ENCODE measurements around the gene CDH11. TPM values are rescaled to one million over a fixed set of nuclear protein-coding genes. Genes with fewer than 3 reads are reported as not detected.

Gene CDH11
- total RNA-seq, 1 experiment from 2014 or later: 0.64 TPM

- ChIA-PET CTCF (no interaction called here), POLR2A (no interaction called here)
- Histone ChIP-seq H3K27ac (ENCODE audit: low read length) (no peak overlapping the region), H3K9me3 (ENCODE audit: control insufficient read depth, insufficient read depth, low read depth, low read length) (no peaks in the 10 kb centered on the region), H3K36me3 (ENCODE audit: control insufficient read depth, insufficient read depth, low read length) (no peaks in the 10 kb centered on the region), H3K27me3 (ENCODE audit: control insufficient read depth, insufficient read depth, low read length) (no peaks in the 10 kb centered on the region), H3K4me1 (ENCODE audit: control insufficient read depth, insufficient read depth, low read length) (no peaks in the 10 kb centered on the region), H3K4me3 (ENCODE audit: low read depth in 2 of 2, low read length in 2 of 2) (no peak overlapping the region)
- intact Hi-C loops (cut with micrococcal nuclease; ENCODE audit: unreplicated experiment): no loop called here
- DNase-seq (ENCODE audit: low read depth, low spot score) (no peak), ATAC-seq (no peak)
- in situ Hi-C loops (cut with HindIII; ENCODE audit: low pct_unique_long_range_greater_than_20kb, low sequenced_read_pairs): no loop called here
- no TSS peak for BruUV-seq (replicated peaks)
- TF ChIP-seq POLR2AphosphoS5 (IDR thresholded peaks at IDR 0.05; ENCODE audit: low read depth, low read length) (no peak), REST (IDR thresholded peaks at IDR 0.05; ENCODE audit: insufficient read depth in 1 of 2, low read depth in 2 of 2, low read length in 1 of 2) (no peak), CTCF (IDR thresholded peaks at IDR 0.05) (no peak), SIN3A (IDR thresholded peaks at IDR 0.05; ENCODE audit: borderline replicate concordance, insufficient read depth, low read depth, low read length) (no peak), TCF7L2 (IDR thresholded peaks at IDR 0.05; ENCODE audit: low read depth, low read length) (no peak)
These were observed 139.3 kb downstream of the CDH11 start for GRCh38 chr16:64982581-64982980.

- POLR2A ChIA-PET: no interaction called here
- Histone ChIP-seq H3K27me3 (ENCODE audit: control insufficient read depth, insufficient read depth, low read length) (no peaks in the 10 kb centered on the region), H3K9me3 (ENCODE audit: control insufficient read depth, insufficient read depth, low read depth, low read length) (no peaks in the 10 kb centered on the region), H3K4me3 (ENCODE audit: low read depth in 2 of 2, low read length in 2 of 2) (no peak overlapping the region), H3K27ac (ENCODE audit: low read length) (no peak overlapping the region), H3K36me3 (ENCODE audit: control insufficient read depth, insufficient read depth, low read length) (no peaks in the 10 kb centered on the region), H3K4me1 (ENCODE audit: control insufficient read depth, insufficient read depth, low read length) (no peaks in the 10 kb centered on the region)
- no peak for ATAC-seq
- no peak for TF ChIP-seq TCF7L2 (IDR thresholded peaks at IDR 0.05; ENCODE audit: low read depth, low read length)
- no peak for DNase-seq (ENCODE audit: low read depth, low spot score)
- CTCF ChIA-PET: no interaction called here
- intact Hi-C loops (cut with micrococcal nuclease; ENCODE audit: unreplicated experiment): no loop called here
- in situ Hi-C loops (cut with HindIII; ENCODE audit: low pct_unique_long_range_greater_than_20kb, low sequenced_read_pairs): no loop called here
- BruUV-seq (replicated peaks): no TSS peak
These were observed 140.1 kb downstream of the CDH11 start for GRCh38 chr16:64981568-64982281.

- no peak for TF ChIP-seq SIN3A (IDR thresholded peaks at IDR 0.05; ENCODE audit: borderline replicate concordance, insufficient read depth, low read depth, low read length)
- no TSS peak for BruUV-seq (replicated peaks)
- H3K27me3 ChIP-seq (ENCODE audit: control insufficient read depth, insufficient read depth, low read length): no peaks in the 10 kb centered on the region
- DNase-seq (ENCODE audit: low read depth, low spot score) (no peak), ATAC-seq (no peak)
- H3K36me3 ChIP-seq (ENCODE audit: control insufficient read depth, insufficient read depth, low read length): no peaks in the 10 kb centered on the region
- ChIA-PET POLR2A (no interaction called here), CTCF (no interaction called here)
- in situ Hi-C loops (cut with HindIII; ENCODE audit: low pct_unique_long_range_greater_than_20kb, low sequenced_read_pairs) (no loop called here), intact Hi-C loops (cut with micrococcal nuclease; ENCODE audit: unreplicated experiment) (no loop called here)
- H3K9me3 ChIP-seq (ENCODE audit: control insufficient read depth, insufficient read depth, low read depth, low read length): no peaks in the 10 kb centered on the region
- H3K4me1 ChIP-seq (ENCODE audit: control insufficient read depth, insufficient read depth, low read length): no peaks in the 10 kb centered on the region
- no peak overlapping the region for H3K4me3 ChIP-seq (ENCODE audit: low read depth in 2 of 2, low read length in 2 of 2)
- H3K27ac ChIP-seq (ENCODE audit: low read length): no peak overlapping the region
These were observed 144.5 kb downstream of the CDH11 start for GRCh38 chr16:64977206-64977920.
